IPS-NIHi7 (cell line): ENCODE results near the gene TBP.
"Not testable (repeated sequence)": the region's sequence is repeated elsewhere in the genome, so short reads cannot be mapped to it uniquely, and the experiment has no call there.

Source experiments
- DNase-seq: peaks from one replicate; pipeline ENCODE4 v3.0.0; 2012; ENCODE audit warnings: mixed read lengths; ENCODE audit errors: extremely low spot score

TBP gene

GRCh38 chr6:170605574-170606259 lies 51.5 kb downstream of the TBP start:
- no peak for DNase-seq

GRCh38 chr6:170609225-170609624 lies 55.1 kb downstream of the TBP start:
- DNase-seq, result not testable (repeated sequence)

GRCh38 chr6:170612256-170612804 lies 58.2 kb downstream of the TBP start:
- not testable (repeated sequence) for DNase-seq

GRCh38 chr6:170616020-170616554 lies 61.9 kb downstream of the TBP start:
- not testable (repeated sequence) for DNase-seq
